Adrenal gland (tissue), 12 donors: ENCODE measurements around the gene CHRDL2. TPM values are rescaled to one million over a fixed set of nuclear protein-coding genes. Genes with fewer than 3 reads are reported as not detected.

Source experiments
- DNase-seq, 7 donors: peaks; one replicate each; pipeline ENCODE4 v3.0.0-alpha.2; 2019 to 2020
- H3K27ac ChIP-seq, 5 donors: fragments of 200-600 bp; sonication (generic) in 4 of 5; 1 replicate in 3 of 5; 2 replicates in 2 of 5; pipeline versions ENCODE4 v1.5.1 to v1.8.0; 2016 to 2020; ENCODE audit warnings: mild to moderate bottlenecking in 1 of 5
- H3K27me3 ChIP-seq: fragments of 200-600 bp; 2 replicates; pipeline ENCODE4 v1.8.0; 2021
- H3K36me3 ChIP-seq, 2 donors: fragments of 200-600 bp; replicated peaks in 1 of 2; 1 replicate in 1 of 2; 2 replicates in 1 of 2; pipeline versions ENCODE4 v1.5.1 to v1.8.0; 2018 to 2022
- H3K4me1 ChIP-seq, 2 donors: fragments of 200-600 bp; replicated peaks in 1 of 2; 1 replicate in 1 of 2; 2 replicates in 1 of 2; pipeline versions ENCODE4 v1.5.1 to v1.8.0; 2018 to 2021
- H3K4me3 ChIP-seq, 4 donors: fragments of 200-600 bp; sonication (generic) in 3 of 4; one replicate each; pipeline ENCODE4 v1.5.1; 2016 to 2018
- H3K9me3 ChIP-seq, 3 donors: fragments of 200-600 bp; sonication (generic) in 1 of 3; replicated peaks in 1 of 3; 1 replicate in 2 of 3; 2 replicates in 1 of 3; pipeline versions ENCODE4 v1.5.1 to v1.8.0; 2016 to 2021
- CTCF ChIP-seq, 6 experiments: fragments of 450-650 bp in 4 of 6; fragments of 200-600 bp in 2 of 6; sonication (generic) in 1 of 6; IDR thresholded peaks; 1 replicate in 5 of 6; 2 replicates in 1 of 6; pipeline versions ENCODE4 v1.5.1 to v1.8.0; 2016 to 2021; ENCODE audit warnings: antibody characterized with exemption in 6 of 6, mild to moderate bottlenecking in 2 of 6, moderate library complexity in 1 of 6
- POLR2A ChIP-seq, 2 donors: fragments of 450-650 bp; IDR thresholded peaks; one replicate each; pipeline ENCODE4 v1.6.1; 2017; ENCODE audit warnings: antibody characterized with exemption in 2 of 2, mild to moderate bottlenecking in 2 of 2, moderate library complexity in 1 of 2
- WGBS, 4 donors: extraction: QIAGEN DNeasy Blood & Tissue Kit in 2 of 4; methylation state at CpG; one replicate each; pipeline versions ENCODE4 v1.1.5 to v1.1.7; 2013 to 2017; 5-methylcytosine and 5-hydroxymethylcytosine counted together
- intact Hi-C, 2 donors: fragments of 100-400 bp; cut with DNase I; formaldehyde crosslinking; loops; one replicate each; pipeline versions ENCODE4 v1.14.1 to v1.15.0; 2022 to 2023
- polyA plus RNA-seq, 3 donors: library from polyadenylated mRNA; stranded (reverse); fragments of 200-250 nt in 2 of 3; fragments of 350-450 nt in 1 of 3; fragmentation: Illumina TruSeq in 1 of 3; extraction: RNeasy Lipid Tissue Mini Kit (QIAGEN cat#74804) in 1 of 3; gene quantifications; one replicate each; pipeline ENCODE4 v1.2.3, GENCODE V29; 2013 to 2014
- total RNA-seq, 9 donors: library from RNA; depleted of rRNA in 4 of 9; stranded (reverse); fragments of >200 nt in 4 of 9; fragments of 120-200 nt in 1 of 9; fragmentation: NEBNext Ultra II Directional in 1 of 9; extraction: Animal tissue kit (Norgen Biotek cat#: 25700) in 1 of 9; gene quantifications; one replicate each; pipeline versions ENCODE4 v1.1.0 to v1.2.4, GENCODE V29; 2013 to 2023
- donor health status: healthy with polysubstance abuse.
- donor health status: Bipolar disorder and iron deficiency.
- donor health status: DM: yes; HTN: yes; CAD: no.
- donor health status: DM: no; HTN: no; CAD: no.
- donor health status: DM: no; HTN: no; CAD: no.
- donor health status: DM: yes; HTN: yes; CAD: no.

The CHRDL2 gene
- total and polyA plus RNA-seq, 12 donors, result 0.30 to 0.95 (median 0.72) TPM; not detected in 7

GRCh38 chr11:74687237-74688023 is 43.8 kb downstream of the CHRDL2 start:
- no peaks in the 10 kb centered on the region for H3K36me3 ChIP-seq
- H3K27ac ChIP-seq, result no peak overlapping the region
- DNase-seq, result no peak
- peaks cover 0 to 6% of the 10 kb centered on the region in 2 donors for H3K4me1 ChIP-seq
- no peaks in the 10 kb centered on the region for H3K9me3 ChIP-seq
- no peak overlapping the region for H3K4me3 ChIP-seq
- 72 to 83% (median 79%) methylated on average over 6 of the region's 6 CpGs for WGBS, 4 donors
- TF ChIP-seq CTCF (IDR thresholded peaks at IDR 0.05) (no peak), POLR2A (IDR thresholded peaks at IDR 0.05) (no peak)
- H3K27me3 ChIP-seq, result no peaks in the 10 kb centered on the region
- intact Hi-C loops, result no loop called here

GRCh38 chr11:74686792-74687191 is 44.4 kb downstream of the CHRDL2 start:
- no peak overlapping the region for H3K4me3 ChIP-seq
- WGBS, 4 donors, result 69 to 92% (median 85%) methylated on average over 4 of the region's 4 CpGs

GRCh38 chr11:74685905-74686304 is 45.3 kb downstream of the CHRDL2 start:
- peak in 6 of 7 donors; percentile 39 to 72 (median 47) for DNase-seq
- H3K27me3 ChIP-seq, result no peaks in the 10 kb centered on the region
- intact Hi-C loops, result no loop called here
- H3K4me1 ChIP-seq, result peaks cover 0 to 6% of the 10 kb centered on the region in 2 donors
- WGBS, 4 donors, result 82 to 93% (median 89%) methylated on average over 3 of the region's 3 CpGs
- peak overlapping the region in 1 of 5 donors; percentile 15 for H3K27ac ChIP-seq
- H3K4me3 ChIP-seq, result no peak overlapping the region
- no peaks in the 10 kb centered on the region for H3K9me3 ChIP-seq
- TF ChIP-seq POLR2A (IDR thresholded peaks at IDR 0.05), result no peak
- TF ChIP-seq CTCF (IDR thresholded peaks at IDR 0.05), result no peak
- no peaks in the 10 kb centered on the region for H3K36me3 ChIP-seq

More at GRCh38 chr11:74686792-74687191, 44.4 kb downstream of the CHRDL2 start:
- DNase-seq, result no peak
- H3K27ac ChIP-seq, result no peak overlapping the region
- intact Hi-C loops, result no loop called here
- no peaks in the 10 kb centered on the region for H3K36me3 ChIP-seq
- H3K4me1 ChIP-seq, result peaks cover 0 to 6% of the 10 kb centered on the region in 2 donors
- H3K27me3 ChIP-seq, result no peaks in the 10 kb centered on the region
- no peaks in the 10 kb centered on the region for H3K9me3 ChIP-seq
- TF ChIP-seq POLR2A (IDR thresholded peaks at IDR 0.05) (no peak), CTCF (IDR thresholded peaks at IDR 0.05) (no peak)

DNA sequence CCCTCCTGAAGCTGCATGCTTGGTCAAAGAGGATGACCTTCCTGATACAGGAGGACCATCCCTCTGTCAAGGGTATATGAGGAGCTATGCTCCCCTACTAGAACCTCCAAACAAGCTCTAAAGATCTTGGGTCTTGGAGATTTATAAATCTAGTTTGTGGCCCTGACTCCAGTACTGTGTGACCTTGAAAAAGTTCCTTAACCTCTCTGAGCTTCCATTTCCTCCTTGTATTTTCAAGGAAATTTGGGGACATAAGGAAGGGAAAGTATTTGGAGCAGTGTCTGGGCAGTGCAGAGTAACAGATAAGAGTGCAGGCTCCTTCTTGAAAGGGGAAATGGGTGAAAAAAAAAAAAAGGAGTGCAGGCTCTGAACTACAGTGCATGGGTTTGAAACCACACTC is 45.9 kb downstream of the CHRDL2 start:
- intact Hi-C loops, result no loop called here
- no peak for DNase-seq
- TF ChIP-seq POLR2A (IDR thresholded peaks at IDR 0.05) (no peak), CTCF (IDR thresholded peaks at IDR 0.05) (no peak)
- Histone ChIP-seq H3K4me1 (peaks cover 0 to 6% of the 10 kb centered on the region in 2 donors), H3K27ac (peak overlapping the region in 1 of 5 donors; percentile 15), H3K9me3 (no peaks in the 10 kb centered on the region), H3K36me3 (no peaks in the 10 kb centered on the region), H3K27me3 (no peaks in the 10 kb centered on the region), H3K4me3 (no peak overlapping the region)
